Measurements from ENCODE around the gene UBASH3B. TPM values are rescaled to one million over a fixed set of nuclear protein-coding genes. Genes with fewer than 3 reads are reported as not detected.

UBASH3B gene
- total and polyA plus RNA-seq, 2 of the 13 experiments (the other 11 are each of a cell fraction or from before 2014, with no cell fraction given), result 4.4 to 7.6 TPM

GRCh38 chr11:122676638-122677037 lies 21.1 kb downstream of the UBASH3B start (continued):
- TF ChIP-seq ARID3A (IDR thresholded peaks at IDR 0.05; ENCODE audit: low read depth, low read length), result no peak
- TF ChIP-seq ZNF737 (CRISPR knock-in tag; IDR thresholded peaks at IDR 0.05; ENCODE audit: borderline replicate concordance), result no peak
- no peak for TF ChIP-seq PCBP2 (optimal IDR thresholded peaks at IDR 0.05; ENCODE audit: low read depth, low read length, poor library complexity, severe bottlenecking)
- TF ChIP-seq ZSCAN12 (CRISPR knock-in tag; IDR thresholded peaks at IDR 0.05), result no peak
- no peak for TF ChIP-seq LBX2 (CRISPR knock-in tag; IDR thresholded peaks at IDR 0.05; ENCODE audit: borderline replicate concordance)
- no peak for TF ChIP-seq ZSCAN9 (CRISPR knock-in tag; IDR thresholded peaks at IDR 0.05; ENCODE audit: borderline replicate concordance)
- TF ChIP-seq YY1 (IDR thresholded peaks at IDR 0.05; ENCODE audit: insufficient read depth, insufficient replicate concordance, low read depth, low read length), result no peak
- no peak for TF ChIP-seq ZNF24 (IDR thresholded peaks at IDR 0.05)
- no peak for TF ChIP-seq DMTF1 (CRISPR knock-in tag; IDR thresholded peaks at IDR 0.05)
- TF ChIP-seq DMAP1 (CRISPR knock-in tag; IDR thresholded peaks at IDR 0.05), result no peak
- no peak for TF ChIP-seq ZNF780A (CRISPR knock-in tag; IDR thresholded peaks at IDR 0.05)
- TF ChIP-seq ZBTB21 (CRISPR knock-in tag; IDR thresholded peaks at IDR 0.05), result no peak
- TF ChIP-seq TFE3 (CRISPR knock-in tag; IDR thresholded peaks at IDR 0.05), result no peak
- no peak for TF ChIP-seq ZNF274 (CRISPR knock-in tag; IDR thresholded peaks at IDR 0.05)
- TF ChIP-seq TBX2 (CRISPR knock-in tag; IDR thresholded peaks at IDR 0.05; ENCODE audit: borderline replicate concordance), result peak; percentile 86
- TF ChIP-seq ZNF792 (CRISPR knock-in tag; IDR thresholded peaks at IDR 0.05), result 0 out of 2 replicates have a peak, but pooled peaks have one; percentile 36
- no peak for TF ChIP-seq PAX8 (CRISPR knock-in tag; IDR thresholded peaks at IDR 0.05; ENCODE audit: borderline replicate concordance)
- peak; percentile 94 for TF ChIP-seq FOSL2 (CRISPR knock-in tag; IDR thresholded peaks at IDR 0.05)
- TF ChIP-seq CCDC6 (CRISPR knock-in tag; IDR thresholded peaks at IDR 0.05), result no peak
- TF ChIP-seq ZNF670 (CRISPR knock-in tag; IDR thresholded peaks at IDR 0.05; ENCODE audit: borderline replicate concordance), result no peak
- TF ChIP-seq ZSCAN31 (CRISPR knock-in tag; IDR thresholded peaks at IDR 0.05; ENCODE audit: low read depth), result no peak
- no peak for TF ChIP-seq MTA1 (CRISPR knock-in tag; IDR thresholded peaks at IDR 0.05; ENCODE audit: borderline replicate concordance)
- TF ChIP-seq RAD21 (CRISPR knock-in tag; IDR thresholded peaks at IDR 0.05), result no peak
- TF ChIP-seq YEATS4 (CRISPR knock-in tag; IDR thresholded peaks at IDR 0.05; ENCODE audit: borderline replicate concordance), result peak; percentile 40; the same call in 1 of the 2 replicates
- TF ChIP-seq NKX3-1 (CRISPR knock-in tag; IDR thresholded peaks at IDR 0.05), result no peak
- no peak for TF ChIP-seq GLI4 (CRISPR knock-in tag; IDR thresholded peaks at IDR 0.05; ENCODE audit: borderline replicate concordance)
- no peak for TF ChIP-seq NR1H2 (CRISPR knock-in tag; IDR thresholded peaks at IDR 0.05; ENCODE audit: borderline replicate concordance, low read depth)

Data from HepG2 (cell line).